Measurements from ENCODE around the gene MAST4. TPM values are rescaled to one million over a fixed set of nuclear protein-coding genes. Genes with fewer than 3 reads are reported as not detected.

MAST4 gene
- total and polyA plus RNA-seq, 2 donors from 2014 or later = 27.3 to 31.4 TPM

GRCh38 chr5:67140413-67140812 is 544.2 kb downstream of the MAST4 start:
- no peak for TF ChIP-seq CTCF (IDR thresholded peaks at IDR 0.05; ENCODE audit: borderline replicate concordance, extremely low read depth, insufficient read depth)
- Histone ChIP-seq H3K4me1 (ENCODE audit: control insufficient read depth in 2 of 3, insufficient read depth in 2 of 3, low read depth in 1 of 3, low read length in 3 of 3) (no peaks in the 10 kb centered on the region), H3K36me3 (ENCODE audit: control insufficient read depth in 2 of 3, insufficient read depth in 3 of 3, low read length in 3 of 3) (peaks cover 2 to 60% (median 39%) of the 10 kb centered on the region in 3 donors), H3K9me3 (ENCODE audit: control insufficient read depth in 2 of 3, insufficient read depth in 1 of 3, low read length in 3 of 3) (no peaks in the 10 kb centered on the region), H3K4me3 (ENCODE audit: low read length in 3 of 3) (no peak overlapping the region), H3K27me3 (ENCODE audit: control insufficient read depth, insufficient read depth, low read length) (no peaks in the 10 kb centered on the region), H3K27ac (ENCODE audit: low read depth in 2 of 2, low read length in 2 of 2) (no peak overlapping the region), H3K9ac (ENCODE audit: low read length in 3 of 3) (no peak overlapping the region)
- FAIRE-seq (no peak), DNase-seq (no peak)
- intact Hi-C loops (cut with DNase I) = no loop called here

GRCh38 chr5:67141644-67142043 is 545.5 kb downstream of the MAST4 start:
- peaks cover 2 to 59% (median 37%) of the 10 kb centered on the region in 3 donors for H3K36me3 ChIP-seq (ENCODE audit: control insufficient read depth in 2 of 3, insufficient read depth in 3 of 3, low read length in 3 of 3)

GRCh38 chr5:67142816-67143215 is 546.6 kb downstream of the MAST4 start:
- no peaks in the 10 kb centered on the region for H3K4me1 ChIP-seq (ENCODE audit: control insufficient read depth in 2 of 3, insufficient read depth in 2 of 3, low read depth in 1 of 3, low read length in 3 of 3)
- no peak for DNase-seq
- FAIRE-seq = no peak
- no peaks in the 10 kb centered on the region for H3K27me3 ChIP-seq (ENCODE audit: control insufficient read depth, insufficient read depth, low read length)
- TF ChIP-seq CTCF (IDR thresholded peaks at IDR 0.05; ENCODE audit: borderline replicate concordance, extremely low read depth, insufficient read depth) = no peak
- H3K27ac ChIP-seq (ENCODE audit: low read depth in 2 of 2, low read length in 2 of 2) = no peak overlapping the region
- H3K36me3 ChIP-seq (ENCODE audit: control insufficient read depth in 2 of 3, insufficient read depth in 3 of 3, low read length in 3 of 3) = peaks cover 5 to 58% (median 31%) of the 10 kb centered on the region in 3 donors
- intact Hi-C loops (cut with DNase I) = no loop called here
- no peak overlapping the region for H3K4me3 ChIP-seq (ENCODE audit: low read length in 3 of 3)
- no peak overlapping the region for H3K9ac ChIP-seq (ENCODE audit: low read length in 3 of 3)
- H3K9me3 ChIP-seq (ENCODE audit: control insufficient read depth in 2 of 3, insufficient read depth in 1 of 3, low read length in 3 of 3) = no peaks in the 10 kb centered on the region

More at GRCh38 chr5:67141644-67142043, 545.5 kb downstream of the MAST4 start:
- Histone ChIP-seq H3K9me3 (ENCODE audit: control insufficient read depth in 2 of 3, insufficient read depth in 1 of 3, low read length in 3 of 3) (no peaks in the 10 kb centered on the region), H3K4me3 (ENCODE audit: low read length in 3 of 3) (no peak overlapping the region), H3K27me3 (ENCODE audit: control insufficient read depth, insufficient read depth, low read length) (no peaks in the 10 kb centered on the region), H3K27ac (ENCODE audit: low read depth in 2 of 2, low read length in 2 of 2) (no peak overlapping the region), H3K9ac (ENCODE audit: low read length in 3 of 3) (no peak overlapping the region), H3K4me1 (ENCODE audit: control insufficient read depth in 2 of 3, insufficient read depth in 2 of 3, low read depth in 1 of 3, low read length in 3 of 3) (no peaks in the 10 kb centered on the region)
- intact Hi-C loops (cut with DNase I) = no loop called here
- DNase-seq = no peak
- no peak for TF ChIP-seq CTCF (IDR thresholded peaks at IDR 0.05; ENCODE audit: borderline replicate concordance, extremely low read depth, insufficient read depth)
- no peak for FAIRE-seq

GRCh38 chr5:67143549-67143948 is 547.4 kb downstream of the MAST4 start:
- Histone ChIP-seq H3K9ac (ENCODE audit: low read length in 3 of 3) (no peak overlapping the region), H3K4me1 (ENCODE audit: control insufficient read depth in 2 of 3, insufficient read depth in 2 of 3, low read depth in 1 of 3, low read length in 3 of 3) (no peaks in the 10 kb centered on the region), H3K36me3 (ENCODE audit: control insufficient read depth in 2 of 3, insufficient read depth in 3 of 3, low read length in 3 of 3) (peaks cover 5 to 57% (median 31%) of the 10 kb centered on the region in 3 donors), H3K27me3 (ENCODE audit: control insufficient read depth, insufficient read depth, low read length) (no peaks in the 10 kb centered on the region), H3K9me3 (ENCODE audit: control insufficient read depth in 2 of 3, insufficient read depth in 1 of 3, low read length in 3 of 3) (no peaks in the 10 kb centered on the region), H3K27ac (ENCODE audit: low read depth in 2 of 2, low read length in 2 of 2) (no peak overlapping the region), H3K4me3 (ENCODE audit: low read length in 3 of 3) (no peak overlapping the region)
- no peak for TF ChIP-seq CTCF (IDR thresholded peaks at IDR 0.05; ENCODE audit: borderline replicate concordance, extremely low read depth, insufficient read depth)
- no peak for FAIRE-seq
- intact Hi-C loops (cut with DNase I) = no loop called here
- DNase-seq = no peak
